ENCODE results near the gene CADM1.

Gene CADM1

DNA sequence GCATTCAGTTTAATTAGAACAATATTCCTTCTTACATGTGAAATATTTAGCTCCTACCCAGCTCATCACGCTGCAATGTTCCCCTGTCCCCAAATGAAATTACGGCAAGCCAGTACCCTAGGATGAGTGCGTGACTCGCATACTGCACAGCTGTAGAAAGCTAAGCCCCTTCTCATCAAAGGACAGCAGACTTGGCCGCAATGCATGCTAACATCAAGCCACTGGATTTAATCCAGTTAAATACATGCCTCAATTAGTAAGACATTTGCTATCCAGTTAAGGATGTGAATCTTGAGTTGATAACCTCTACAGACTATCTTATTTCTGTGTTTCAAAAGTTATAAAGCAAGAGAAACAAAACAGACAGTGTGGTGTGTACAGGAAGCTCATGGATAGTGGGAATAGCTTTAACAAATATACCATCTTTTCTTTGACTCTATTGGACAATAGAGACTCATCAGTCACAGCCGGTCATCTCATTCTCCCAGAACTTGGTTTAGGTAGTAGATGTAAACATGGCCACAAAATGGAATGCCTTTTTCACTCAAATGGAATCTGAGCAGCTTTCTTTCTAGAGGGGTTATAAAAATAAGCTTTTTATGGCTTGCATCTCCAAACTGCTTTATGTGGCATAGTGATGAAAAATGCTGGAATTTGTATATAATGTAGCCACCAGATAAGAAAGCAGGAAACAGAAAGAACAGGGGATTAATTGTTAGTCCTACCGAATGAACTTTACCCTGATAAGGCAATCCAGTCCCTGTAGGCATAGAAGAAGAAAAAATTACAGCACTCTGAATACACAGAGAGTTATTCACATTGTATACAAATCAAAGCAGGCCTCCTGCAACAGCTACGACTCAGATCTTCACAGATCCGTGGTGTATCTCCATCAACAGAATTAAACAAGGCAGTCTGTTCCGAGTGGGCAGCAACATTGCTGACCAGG lies 224.1 kb downstream of the CADM1 start:
- DNase-seq (ENCODE audit: low spot score), result peak; percentile 44

DNA sequence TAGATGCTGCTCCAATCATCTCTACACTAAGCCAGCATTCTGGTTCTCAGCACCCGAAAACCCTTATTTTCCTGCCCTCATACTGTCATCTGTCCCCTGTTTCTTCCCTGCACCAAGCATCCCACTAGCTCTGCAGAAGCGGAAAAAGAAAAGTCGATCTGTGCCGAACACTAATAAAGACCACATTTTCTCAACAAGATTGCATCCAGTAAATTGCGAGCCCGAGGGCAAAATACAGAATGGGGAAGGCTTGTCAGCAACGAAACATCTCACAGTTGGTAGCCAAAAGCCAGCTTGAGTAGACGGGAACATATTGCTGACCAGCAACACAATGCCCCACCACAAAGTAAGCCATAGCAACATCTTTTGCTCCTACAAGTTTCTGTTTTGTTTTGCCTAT lies 227.4 kb downstream of the CADM1 start:
- no peak for DNase-seq (ENCODE audit: low spot score)

DNA sequence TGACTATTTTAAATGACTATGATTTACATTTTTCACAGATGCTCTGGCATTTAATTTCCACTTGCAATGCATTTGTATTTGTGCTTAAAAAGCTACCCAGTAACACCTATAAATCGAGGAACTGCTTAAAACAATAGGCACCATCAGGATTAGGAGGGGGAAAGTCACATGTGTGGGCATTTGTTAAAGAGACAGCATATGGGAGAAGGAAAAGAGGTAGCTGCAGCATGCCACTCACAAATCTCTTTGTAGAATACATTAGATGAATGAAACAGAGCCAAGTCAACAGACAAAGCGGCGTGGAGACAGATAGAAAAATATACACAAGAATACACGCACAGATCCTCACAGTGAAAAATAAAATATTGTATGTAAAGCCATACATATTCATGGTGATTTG lies 228.0 kb downstream of the CADM1 start:
- DNase-seq (ENCODE audit: low spot score), result peak; percentile 43

DNA sequence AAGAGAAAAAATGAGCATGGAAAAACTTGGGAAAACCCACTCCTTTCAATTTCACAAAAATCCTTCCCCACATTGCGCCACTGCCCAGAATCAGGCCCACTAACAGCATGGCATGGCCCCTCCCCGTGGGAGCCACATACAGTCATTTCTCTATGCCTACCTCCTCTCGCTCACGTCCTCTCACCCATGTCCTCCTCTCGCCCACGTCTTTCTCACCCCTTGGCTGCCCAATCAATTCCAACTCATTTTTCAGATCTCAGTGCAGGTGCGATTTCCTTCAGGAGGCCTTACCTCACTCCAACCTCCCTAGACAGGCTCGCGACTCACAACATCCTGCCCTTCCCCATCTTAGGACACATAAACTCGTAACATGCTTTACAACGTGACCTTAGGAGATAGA lies 229.2 kb downstream of the CADM1 start:
- DNase-seq (ENCODE audit: low spot score), result no peak

DNA sequence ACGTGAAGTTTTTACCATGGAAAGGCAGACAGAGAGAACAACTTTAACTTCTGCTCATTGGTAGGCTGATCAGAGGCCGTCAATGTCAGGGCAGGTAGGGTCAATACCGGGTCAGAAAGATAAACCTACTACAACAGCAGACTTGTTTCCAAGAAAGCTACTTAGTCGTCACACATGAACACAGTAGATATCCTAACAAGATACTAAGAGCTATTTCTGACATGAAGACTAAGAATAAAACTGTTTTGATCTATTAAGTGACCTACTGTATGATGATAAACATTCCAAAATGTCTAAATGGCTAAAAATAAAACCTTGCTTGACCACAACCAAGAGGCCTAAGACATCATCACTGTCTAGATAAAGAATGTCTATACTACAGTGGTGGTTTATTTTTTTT lies 231.3 kb downstream of the CADM1 start:
- no peak for DNase-seq (ENCODE audit: low spot score)

DNA sequence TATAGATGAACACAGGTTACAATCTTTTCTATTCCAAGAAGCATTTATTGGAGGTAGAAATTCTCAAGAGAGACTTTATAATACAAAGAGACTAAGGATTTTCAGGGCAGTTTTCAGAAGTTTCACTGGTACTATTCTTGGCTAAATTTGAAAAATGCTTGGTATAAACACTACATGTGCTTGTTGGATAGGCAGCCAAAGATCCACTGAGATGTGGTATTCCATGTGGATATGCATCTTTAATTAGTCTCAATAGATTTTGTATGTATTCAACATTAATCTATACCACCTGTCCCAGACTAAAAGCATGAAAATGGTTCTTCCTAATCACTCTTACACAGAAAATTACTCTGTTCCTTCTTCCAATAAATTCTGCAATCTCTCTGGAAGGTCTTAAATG lies 232.6 kb downstream of the CADM1 start:
- DNase-seq (ENCODE audit: low spot score), result no peak

DNA sequence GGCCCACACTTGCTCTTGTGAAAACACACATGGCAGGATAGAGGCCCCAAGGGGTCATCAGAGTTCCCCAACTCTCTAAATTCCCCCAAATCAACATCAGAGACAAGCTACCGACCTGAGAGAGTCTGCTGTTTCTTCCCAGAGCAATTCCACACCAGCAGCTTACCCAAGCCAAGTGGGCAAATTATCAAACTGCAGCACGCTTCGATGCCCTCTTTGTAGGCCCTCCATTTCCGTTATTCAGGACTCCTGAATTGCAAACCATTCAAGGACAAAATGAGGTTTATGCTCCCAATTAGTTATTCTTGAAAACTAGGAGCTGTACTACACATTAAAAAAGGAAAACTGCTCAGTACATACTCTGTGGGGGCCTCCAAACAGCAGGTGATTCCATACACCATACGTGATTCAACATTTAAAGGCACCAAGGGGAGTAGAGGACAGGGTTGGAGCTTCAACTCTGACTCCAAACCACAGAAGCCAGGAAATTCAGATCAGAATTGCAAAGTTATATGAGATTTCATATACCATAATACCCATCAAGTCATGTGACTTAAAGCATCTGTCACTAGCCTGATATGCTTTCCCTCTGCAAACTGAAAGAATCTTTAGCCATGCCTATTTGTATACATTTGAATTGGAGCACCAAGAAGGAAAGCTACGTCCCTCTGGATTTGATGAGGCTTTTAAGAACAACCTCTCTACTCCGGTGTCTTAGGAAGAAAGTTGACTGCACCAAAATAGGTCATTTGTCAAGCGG lies 234.8 kb downstream of the CADM1 start:
- no peak for DNase-seq (ENCODE audit: low spot score)

DNA sequence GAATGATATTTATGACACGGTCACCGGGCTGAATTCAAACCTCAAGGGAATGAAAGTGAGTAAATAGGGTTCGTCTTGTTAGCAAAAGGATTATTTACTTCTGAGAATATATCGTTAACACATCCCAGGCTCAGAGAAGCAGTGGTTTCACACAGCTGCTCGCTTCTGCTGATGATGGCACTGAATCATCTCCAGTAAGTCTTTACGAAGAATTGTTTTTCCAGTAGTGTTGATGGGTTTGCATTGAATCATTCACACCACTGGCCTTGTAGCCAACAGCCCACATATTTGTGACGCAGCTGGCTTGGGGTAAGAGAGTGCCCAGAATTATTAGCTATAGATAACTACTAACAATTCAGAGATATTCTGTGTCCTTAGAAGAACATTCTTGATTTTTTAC lies 236.3 kb downstream of the CADM1 start:
- no peak for DNase-seq (ENCODE audit: low spot score)

DNA sequence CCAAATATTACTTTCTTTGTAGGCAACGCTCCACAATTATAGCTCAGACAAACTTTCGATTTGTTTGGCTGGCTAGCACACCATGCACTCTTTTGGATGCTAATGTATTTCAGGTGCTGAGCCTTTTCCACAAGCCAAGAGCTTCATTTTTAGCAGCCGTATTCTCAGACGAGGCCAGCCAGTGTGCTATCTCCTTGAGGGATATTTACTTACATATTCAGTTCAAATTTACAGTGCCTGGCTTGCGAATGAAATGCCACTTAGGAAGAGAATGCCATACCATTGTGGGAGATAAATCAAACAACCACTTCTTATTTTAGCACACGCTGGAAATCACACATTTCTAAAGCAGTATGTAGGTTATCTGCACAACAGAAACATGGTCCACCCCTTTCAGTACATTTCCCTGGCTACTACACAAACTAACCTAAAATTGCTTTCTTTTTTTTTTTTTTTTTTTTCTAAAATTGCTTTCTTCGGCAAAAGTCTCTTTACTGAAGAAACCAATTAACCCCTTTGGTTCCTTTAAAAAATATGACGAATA lies 236.9 kb downstream of the CADM1 start:
- DNase-seq (ENCODE audit: low spot score), result no peak

DNA sequence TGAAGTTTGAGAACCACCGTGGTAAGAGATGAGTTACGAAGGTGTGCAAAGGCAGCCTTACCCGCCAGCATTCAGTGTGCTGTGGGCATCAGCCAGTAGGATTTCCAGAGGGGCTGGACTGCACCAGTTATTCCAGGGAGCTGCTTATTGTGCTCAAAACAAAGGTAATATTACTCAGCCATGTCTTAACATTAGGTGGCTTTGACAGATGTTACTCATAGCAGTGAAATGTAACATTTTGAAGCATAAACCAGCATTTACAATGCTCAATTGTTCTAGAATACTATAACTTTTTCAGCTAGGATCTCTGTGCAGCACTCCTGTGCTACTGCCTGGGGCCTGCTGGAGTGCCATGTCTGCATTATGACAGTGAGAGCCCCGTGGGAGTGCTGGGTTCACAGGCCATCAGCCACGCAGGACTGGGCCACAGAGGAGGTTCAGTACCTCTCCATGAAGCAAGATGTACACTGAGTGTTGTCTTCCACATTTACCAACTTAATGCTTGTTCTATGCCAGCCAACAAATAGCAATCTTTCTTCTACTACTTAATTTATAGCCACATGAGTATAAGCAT lies 238.1 kb downstream of the CADM1 start:
- no peak for DNase-seq (ENCODE audit: low spot score)

DNA sequence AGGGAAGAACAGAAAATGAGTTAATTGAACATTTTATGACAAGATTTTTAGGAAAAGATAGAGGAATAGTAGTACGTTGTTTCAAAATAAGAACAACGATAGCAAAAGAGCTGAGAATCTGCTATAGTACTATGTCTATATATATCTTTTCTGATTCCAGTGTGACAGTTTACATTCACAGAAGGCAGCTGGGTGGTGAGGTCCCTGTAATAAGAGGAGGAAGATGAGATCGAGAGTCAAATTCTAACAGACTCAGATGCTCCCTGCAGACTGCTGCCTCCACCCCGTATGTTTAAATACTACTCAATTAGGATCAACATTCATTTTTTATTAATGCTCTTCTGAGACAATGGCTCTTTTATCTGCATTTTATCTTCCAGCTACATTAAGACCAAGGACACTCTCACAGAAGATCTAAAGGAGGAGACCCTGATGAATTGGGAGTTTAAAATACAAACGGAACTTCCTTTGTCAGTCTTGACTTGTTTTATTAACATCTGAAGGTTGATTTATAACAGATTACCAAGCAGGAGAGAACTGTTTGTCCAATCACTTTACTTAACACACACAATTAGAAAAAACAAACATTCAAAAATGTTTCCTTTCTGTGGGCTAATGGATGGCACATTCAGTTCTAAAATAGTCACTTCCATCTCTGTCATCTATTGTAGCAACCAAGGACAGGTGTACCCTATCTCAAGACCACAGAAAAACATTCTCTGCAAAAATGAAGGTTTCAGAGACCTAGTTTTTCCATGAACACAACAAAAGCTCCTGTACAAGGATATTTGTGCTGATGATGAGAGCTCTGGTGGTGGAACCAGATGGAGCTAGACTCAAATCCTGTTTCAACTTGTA lies 240.2 kb downstream of the CADM1 start:
- DNase-seq (ENCODE audit: low spot score), result no peak

DNA sequence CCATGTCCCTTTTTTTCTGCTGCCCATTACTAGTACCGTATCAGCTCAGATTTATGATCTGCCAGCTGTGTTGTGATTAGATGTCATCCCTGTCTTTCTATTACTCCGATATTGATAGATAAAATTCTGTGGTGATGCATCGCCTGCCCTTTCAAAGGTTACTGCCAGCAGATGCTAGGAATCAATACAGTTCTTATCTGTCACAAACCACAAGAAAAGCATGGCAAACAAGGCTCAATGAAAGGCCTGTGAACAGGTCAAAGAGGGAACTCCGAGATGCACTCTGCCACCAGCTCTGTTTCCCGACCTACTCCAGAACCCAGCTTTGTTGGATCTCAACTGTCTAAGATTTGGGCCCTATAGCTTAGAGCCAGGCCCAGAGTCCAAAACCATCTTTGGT lies 246.0 kb downstream of the CADM1 start:
- no peak for DNase-seq (ENCODE audit: low spot score)

DNA sequence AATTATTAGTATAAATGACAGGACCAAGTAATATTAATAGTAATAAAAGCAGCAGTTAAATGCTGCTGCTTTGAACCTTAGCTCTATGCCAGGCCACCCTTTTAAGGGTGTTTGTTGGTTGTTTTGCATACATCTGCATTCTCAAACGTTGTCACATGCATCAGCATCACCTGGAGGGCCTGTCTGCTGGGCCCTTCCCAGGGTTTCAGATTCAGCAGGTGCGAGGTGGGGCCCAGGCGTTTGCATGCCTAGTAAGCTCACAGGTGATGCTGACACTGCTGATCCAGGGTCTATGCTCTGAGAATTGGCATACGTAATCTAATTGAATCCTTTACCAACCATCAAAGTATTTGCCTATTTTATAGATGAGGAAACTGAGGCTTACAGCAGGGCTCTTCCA lies 246.5 kb downstream of the CADM1 start:
- DNase-seq (ENCODE audit: low spot score), result no peak

DNA sequence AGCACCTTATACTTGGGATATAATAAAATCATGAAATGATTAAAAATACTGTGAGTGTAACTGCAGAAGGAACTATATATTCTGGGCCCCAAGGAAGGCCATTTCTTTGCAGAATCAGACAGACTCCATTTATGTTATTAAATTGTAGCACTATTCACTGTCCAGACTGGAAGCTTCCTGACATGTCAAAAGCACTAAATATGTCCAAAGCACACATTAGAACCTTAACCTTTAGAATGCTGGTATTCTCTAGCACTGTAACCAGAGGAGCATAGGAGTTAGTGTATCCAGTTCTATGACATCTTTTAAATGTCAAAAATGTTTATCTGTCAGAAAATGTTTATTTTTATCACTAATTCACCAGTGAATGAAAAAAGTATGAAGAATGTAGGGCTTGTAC lies 246.9 kb downstream of the CADM1 start:
- DNase-seq (ENCODE audit: low spot score), result no peak

DNA sequence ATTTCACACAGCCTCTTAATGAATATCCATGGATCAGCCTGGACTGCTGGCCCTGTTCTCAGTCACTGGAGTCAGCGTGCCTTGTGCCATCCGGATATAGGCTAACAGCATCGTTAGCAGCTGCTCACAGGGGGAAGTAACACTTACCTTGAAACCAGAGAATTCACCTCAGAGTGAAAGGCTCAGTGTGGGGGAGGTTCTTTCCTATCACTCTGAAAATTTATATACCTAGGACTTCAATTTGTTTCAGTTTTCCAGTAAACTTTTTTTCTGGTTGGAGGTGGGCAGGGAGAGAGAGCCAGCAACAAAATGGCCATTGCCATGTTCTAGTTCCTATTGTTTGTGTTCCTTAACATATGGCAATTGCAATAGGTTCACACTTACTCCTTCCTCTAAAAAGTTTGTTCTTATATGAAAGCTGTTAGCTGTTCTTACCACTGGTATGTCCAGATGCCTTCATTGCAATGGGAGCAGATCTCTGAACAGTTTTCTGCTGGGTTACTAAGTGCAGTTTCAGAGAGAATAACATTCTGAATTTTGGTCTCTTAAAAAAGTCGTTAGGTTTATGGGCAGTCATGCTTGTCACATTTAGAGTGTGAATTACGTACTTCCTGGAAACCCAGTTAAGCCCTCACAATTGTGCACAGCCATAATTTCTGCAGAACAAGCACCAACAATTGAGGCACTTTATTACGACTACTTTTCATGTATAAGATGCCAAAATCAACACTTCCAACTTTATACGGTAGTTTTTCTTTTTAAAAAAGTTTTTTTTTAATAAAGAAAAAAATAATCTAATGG lies 247.6 kb downstream of the CADM1 start:
- no peak for DNase-seq (ENCODE audit: low spot score)

DNA sequence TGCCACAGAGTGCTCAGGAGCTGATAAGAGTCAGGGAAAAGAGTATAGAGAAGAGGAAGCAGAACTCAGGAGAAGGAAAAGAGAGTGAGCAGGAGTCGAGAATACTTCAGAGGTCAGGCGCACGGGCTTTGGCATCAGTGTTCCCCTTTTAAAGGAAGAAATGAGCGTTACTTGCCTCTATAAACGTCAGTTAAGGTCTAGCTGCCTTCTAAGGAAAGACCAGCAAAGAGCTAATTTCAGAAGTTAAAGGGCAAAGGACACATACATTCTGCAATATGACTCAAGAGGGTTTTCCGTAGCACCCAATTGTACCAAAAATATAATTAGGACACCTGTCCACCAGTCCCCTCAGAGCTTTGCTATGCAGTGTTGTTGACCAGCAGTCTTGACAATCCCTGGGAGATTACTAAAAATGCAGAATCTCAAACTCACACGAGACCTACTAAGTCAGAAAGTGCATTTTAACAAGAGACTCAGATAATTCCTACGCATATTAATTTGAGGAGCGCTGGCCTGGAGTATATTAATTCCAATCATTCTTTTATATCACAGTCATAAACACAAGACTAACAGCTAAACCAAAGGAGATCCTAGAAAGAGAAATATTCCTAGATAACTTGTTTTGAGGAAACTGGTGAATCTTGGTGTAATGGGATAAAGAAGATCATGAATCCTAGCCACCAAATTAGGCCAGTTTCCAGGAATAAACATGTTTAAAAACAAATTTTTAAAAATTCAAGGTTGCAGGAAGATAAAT lies 249.0 kb downstream of the CADM1 start:
- no peak for DNase-seq (ENCODE audit: low spot score)

DNA sequence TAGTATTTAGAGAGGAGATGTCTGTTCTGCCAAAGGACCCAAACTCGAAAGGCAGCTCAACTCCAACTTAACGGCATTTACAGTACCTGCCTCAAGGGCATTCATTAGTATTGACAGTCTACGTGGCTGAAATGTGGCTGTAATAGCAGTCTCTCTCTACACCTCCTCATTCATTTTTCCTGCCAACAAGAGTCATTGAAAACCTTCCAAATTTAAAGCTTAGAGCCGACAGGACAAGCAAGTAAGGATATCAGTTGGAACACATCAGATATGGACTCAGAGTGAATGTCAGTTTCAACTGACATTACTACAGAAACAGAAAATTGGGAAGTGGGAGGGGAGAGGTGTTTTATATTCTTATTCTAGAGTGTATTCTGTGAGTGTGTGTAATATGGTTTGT lies 253.1 kb downstream of the CADM1 start:
- no peak for DNase-seq (ENCODE audit: low spot score)

DNA sequence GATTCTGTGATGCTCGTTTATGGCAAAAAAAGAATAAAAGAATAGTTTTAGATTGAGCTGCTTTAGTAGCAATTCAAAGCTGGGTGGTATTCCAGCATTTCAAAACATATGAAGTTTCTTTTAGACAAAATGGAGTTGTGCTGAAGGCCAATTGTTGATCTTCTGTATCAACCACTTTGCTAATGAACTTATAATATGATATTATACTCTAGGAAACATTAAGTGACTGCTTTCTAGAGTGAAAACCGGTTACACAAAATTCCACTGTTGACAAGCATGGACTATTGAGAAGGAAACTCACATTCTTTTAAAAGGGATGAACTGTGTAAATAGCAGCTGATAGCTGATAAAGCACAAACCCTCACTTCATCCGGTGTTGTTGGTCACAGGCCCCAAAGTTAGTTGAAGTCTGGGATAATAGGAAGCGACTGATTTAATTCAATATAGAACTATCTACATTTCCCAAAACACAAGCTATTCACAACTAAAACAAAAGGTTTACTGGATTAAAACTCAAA lies 255.1 kb downstream of the CADM1 start:
- no peak for DNase-seq (ENCODE audit: low spot score)

DNA sequence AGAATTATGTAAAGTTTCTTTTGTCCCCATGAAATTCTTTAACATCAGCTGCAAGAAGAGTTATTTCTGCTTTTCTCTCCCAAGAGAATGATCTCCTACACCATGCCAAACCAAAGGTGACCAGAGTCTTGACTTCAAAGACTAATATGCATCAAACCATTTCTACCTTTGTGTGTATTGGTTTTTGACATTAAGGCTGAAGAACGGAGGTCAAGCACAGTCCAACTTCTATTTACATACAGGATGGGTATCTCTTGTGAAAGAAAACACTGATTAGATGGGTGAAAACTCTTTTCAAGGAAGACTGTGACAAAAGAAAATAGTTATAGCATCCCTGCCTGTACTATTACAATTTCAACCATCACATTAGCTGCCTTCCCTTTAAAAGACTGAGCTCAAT lies 256.3 kb downstream of the CADM1 start:
- no peak for DNase-seq (ENCODE audit: low spot score)

DNA sequence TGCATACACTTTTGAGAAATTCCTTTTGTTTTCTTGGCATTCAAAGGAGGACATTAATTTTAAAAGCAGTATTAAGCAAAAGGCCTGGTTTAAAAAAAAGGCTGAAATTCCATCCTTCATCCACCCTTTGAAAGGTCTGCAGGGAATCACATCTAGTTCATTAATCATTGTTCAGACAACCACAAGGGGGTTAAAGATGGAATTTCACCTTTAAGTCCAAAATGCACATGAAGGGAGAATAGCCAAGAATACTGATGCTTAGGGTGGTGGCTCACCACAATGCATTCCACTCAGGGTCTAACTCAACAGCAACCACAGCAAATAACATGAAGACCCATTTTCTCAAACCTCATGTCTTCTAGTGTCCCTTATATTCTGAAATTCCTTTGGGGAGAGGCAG lies 256.9 kb downstream of the CADM1 start:
- DNase-seq (ENCODE audit: low spot score), result no peak
